Heart left ventricle (tissue), 16 donors: ENCODE measurements around the gene RSKR. TPM values are rescaled to one million over a fixed set of nuclear protein-coding genes. Genes with fewer than 3 reads are reported as not detected.
"Not testable (repeated sequence)": the region's sequence is repeated elsewhere in the genome, so short reads cannot be mapped to it uniquely, and the experiment has no call there.

Experiments used
- ATAC-seq, 4 donors: fragments of 200-7000 bp; cut with Tn5 transposase; one replicate each; pipeline ENCODE4 v1.9.1; 2020 to 2022; ENCODE audit warnings: moderate library complexity in 4 of 4, mild to moderate bottlenecking in 3 of 4, moderate number of reproducible peaks in 1 of 4
- DNase-seq, 5 donors: peaks; one replicate each; pipeline ENCODE4 v3.0.0-alpha.2; 2020
- H3K27ac ChIP-seq, 12 donors: fragments of 200-600 bp; sonication (generic) in 4 of 12; one replicate each; pipeline versions ENCODE4 v1.5.0 to v1.8.0; 2016 to 2022; ENCODE audit warnings: mild to moderate bottlenecking in 2 of 12
- H3K27me3 ChIP-seq, 9 donors: fragments of 200-600 bp; sonication (generic) in 2 of 9; one replicate each; pipeline versions ENCODE4 v1.5.1 to v1.8.0; 2016 to 2022; ENCODE audit warnings: mild to moderate bottlenecking in 3 of 9
- H3K36me3 ChIP-seq, 9 donors: fragments of 200-600 bp; sonication (generic) in 2 of 9; one replicate each; pipeline versions ENCODE4 v1.5.0 to v1.8.0; 2018 to 2022; ENCODE audit warnings: mild to moderate bottlenecking in 2 of 9
- H3K4me1 ChIP-seq, 12 donors: fragments of 200-600 bp; sonication (generic) in 4 of 12; one replicate each; pipeline versions ENCODE4 v1.5.0 to v1.8.0; 2016 to 2022; ENCODE audit warnings: mild to moderate bottlenecking in 3 of 12
- H3K4me3 ChIP-seq, 12 donors: fragments of 200-600 bp; sonication (generic) in 4 of 12; one replicate each; pipeline versions ENCODE4 v1.5.0 to v1.8.0; 2017 to 2022; ENCODE audit warnings: mild to moderate bottlenecking in 9 of 12, moderate library complexity in 4 of 12
- H3K9me3 ChIP-seq, 12 donors: fragments of 200-600 bp; sonication (generic) in 4 of 12; one replicate each; pipeline versions ENCODE4 v1.5.0 to v1.8.0; 2016 to 2022; ENCODE audit warnings: mild to moderate bottlenecking in 1 of 12
- POLR2A ChIP-seq, 2 donors: fragments of 450-650 bp; IDR thresholded peaks; one replicate each; pipeline ENCODE4 v1.6.1; 2017; ENCODE audit warnings: antibody characterized with exemption in 2 of 2, mild to moderate bottlenecking in 2 of 2, moderate library complexity in 2 of 2
- WGBS, 4 donors: extraction: QIAGEN DNeasy Blood & Tissue Kit in 2 of 4; methylation state at CpG; one replicate each; pipeline versions ENCODE4 v1.1.5 to v1.1.7; 2013 to 2018; 5-methylcytosine and 5-hydroxymethylcytosine counted together
- intact Hi-C, 10 donors: fragments of 100-400 bp; cut with DNase I; formaldehyde crosslinking; loops; one replicate each; pipeline versions ENCODE4 v1.11.1 to v1.14.2; 2022
- polyA plus RNA-seq, 2 donors: library from polyadenylated mRNA; stranded (reverse); fragments of 200-250 nt; gene quantifications; one replicate each; pipeline ENCODE4 v1.2.3, GENCODE V29; 2013
- total RNA-seq, 9 donors: library from RNA; depleted of rRNA in 2 of 9; stranded (reverse); fragments of >200 nt in 2 of 9; fragmentation: NEBNext Ultra II Directional in 3 of 9; extraction: Animal tissue kit (Norgen Biotek cat#: 25700) in 3 of 9; gene quantifications; one replicate each; pipeline versions ENCODE4 v1.1.0 to v1.2.4, GENCODE V29; 2016 to 2023
- TF ChIP-seq, protein P1 (sequence below), 12 donors: fragments of 200-600 bp; sonication (generic) in 4 of 12; IDR thresholded peaks; one replicate each; pipeline versions ENCODE4 v1.5.0 to v1.8.0; 2018 to 2022; ENCODE audit warnings: antibody characterized with exemption in 12 of 12, mild to moderate bottlenecking in 5 of 12
- donor health status: ischemic (EF 13 %, LVEDD 7.1; RV severe dilation, severe dysfunction).
- donor health status: healthy with polysubstance abuse.
- donor health status: DM: no; HTN: yes; CAD: no.
- donor health status: DM: no; HTN: no; CAD: no.
- donor health status: ischemic (EF 25% LVEDD 6.9; RV normal size, moderate dysfunction).
- donor health status: ischemic (EF 25% LVEDD 5.7; RV mildly dilated, moderate dysfunction).
- donor health status: healthy.
- donor health status: DM: yes; HTN: yes; CAD: no.
- donor health status: ischemic (EF 35%, LVEDD 5.7; RV mildly dilated, moderate dysfunction).
- donor health status: nonischemic (EF 11% LVEDD 7.7; RV severe dilation, severe dysfunction).
- donor health status: DM: yes; HTN: yes; CAD: no.
- donor health status: PGD.
- donor health status: ischemic (EF 29% LVEDD 5.4; RV normal size, mild dysfunction).
- donor health status: nonischemic (EF 23%, LVEDD 6.1; RV moderate dilation, normal function).

Gene RSKR
- total and polyA plus RNA-seq, 11 donors, result 2.8 to 8.3 (median 4.2) TPM

DNA sequence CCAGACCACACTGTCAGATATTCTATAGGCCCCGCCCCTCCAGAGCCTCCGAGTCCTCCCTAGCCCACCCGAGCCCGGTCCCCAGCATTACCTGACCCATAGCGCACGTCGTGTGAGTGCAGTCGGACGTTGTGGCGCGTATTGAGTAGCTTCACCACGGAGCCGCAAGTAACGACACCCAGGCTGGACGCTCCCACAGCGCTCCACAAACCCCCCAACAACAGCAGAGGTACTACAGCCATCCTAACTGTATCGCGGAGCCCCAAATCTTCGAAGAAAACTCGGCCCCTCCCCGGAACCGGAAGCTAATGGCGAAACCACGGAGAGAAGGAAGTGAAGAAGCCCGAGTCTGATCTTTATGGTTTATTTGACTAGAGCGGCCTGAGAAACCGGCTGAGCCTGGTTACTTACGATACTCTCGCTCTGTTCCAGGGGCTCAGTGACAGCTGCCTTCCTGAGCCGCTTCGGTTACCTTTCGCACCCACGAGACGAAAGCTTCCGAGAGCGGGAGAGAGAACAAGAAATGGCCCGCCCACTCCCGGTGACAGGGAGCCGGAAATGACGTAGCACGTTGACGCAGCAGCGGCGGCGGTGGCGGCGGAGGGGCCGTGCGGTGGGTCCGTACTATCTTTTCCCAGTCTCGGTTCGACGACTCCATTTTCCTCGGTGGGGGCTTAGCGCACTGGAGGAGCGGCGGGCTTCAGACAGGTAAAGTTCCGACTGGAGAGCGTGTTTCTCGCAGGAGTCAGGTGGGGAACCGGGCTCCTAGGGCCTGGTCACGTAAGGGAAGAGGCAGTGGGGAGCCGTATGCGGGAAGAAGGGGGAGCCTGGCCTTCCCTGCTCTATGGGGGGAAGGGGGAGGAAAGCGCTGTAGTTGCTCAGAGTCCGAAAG lies 47.9 kb upstream of the RSKR start, which contains the start of the genes SDF2 and SUPT6H:
TSS of gene SDF2 (minus strand) at position 272 of the 892 bp plus-strand sequence. CDS start at position 242, 30 bp downstream.
TSS of gene SUPT6H (plus strand) at position 571 of the 892 bp plus-strand sequence. CDS start 11,197 bp downstream, outside the sequence.
- intact Hi-C loops, result loop anchor here in 2 of 10 donors (5.0 to 10.0 kb wide), 2 partner anchors 50 to 53 kb away; partner anchors contain the start of genes PROCA1 (in 2 of the 2), RAB34 (in 1 of the 2) and RPL23A (in 1 of the 2)
- Histone ChIP-seq H3K27ac (peak within 1 kb of the TSS; percentile 84 to 99 (median 96)), H3K36me3 (peaks cover 0 to 48% (median 36%) of the 10 kb centered on the region in 9 donors), H3K27me3 (no peaks in the 10 kb centered on the region), H3K4me1 (peaks cover 0 to 49% (median 29%) of the 10 kb centered on the region in 12 donors), H3K9me3 (no peaks in the 10 kb centered on the region), H3K4me3 (peak within 1 kb of the TSS; percentile 55 to 97 (median 86))
- TF ChIP-seq, protein P1, sequence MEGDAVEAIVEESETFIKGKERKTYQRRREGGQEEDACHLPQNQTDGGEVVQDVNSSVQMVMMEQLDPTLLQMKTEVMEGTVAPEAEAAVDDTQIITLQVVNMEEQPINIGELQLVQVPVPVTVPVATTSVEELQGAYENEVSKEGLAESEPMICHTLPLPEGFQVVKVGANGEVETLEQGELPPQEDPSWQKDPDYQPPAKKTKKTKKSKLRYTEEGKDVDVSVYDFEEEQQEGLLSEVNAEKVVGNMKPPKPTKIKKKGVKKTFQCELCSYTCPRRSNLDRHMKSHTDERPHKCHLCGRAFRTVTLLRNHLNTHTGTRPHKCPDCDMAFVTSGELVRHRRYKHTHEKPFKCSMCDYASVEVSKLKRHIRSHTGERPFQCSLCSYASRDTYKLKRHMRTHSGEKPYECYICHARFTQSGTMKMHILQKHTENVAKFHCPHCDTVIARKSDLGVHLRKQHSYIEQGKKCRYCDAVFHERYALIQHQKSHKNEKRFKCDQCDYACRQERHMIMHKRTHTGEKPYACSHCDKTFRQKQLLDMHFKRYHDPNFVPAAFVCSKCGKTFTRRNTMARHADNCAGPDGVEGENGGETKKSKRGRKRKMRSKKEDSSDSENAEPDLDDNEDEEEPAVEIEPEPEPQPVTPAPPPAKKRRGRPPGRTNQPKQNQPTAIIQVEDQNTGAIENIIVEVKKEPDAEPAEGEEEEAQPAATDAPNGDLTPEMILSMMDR (IDR thresholded peaks at IDR 0.05), result no peak
- peak in 1 of 2 donors; percentile 80 for TF ChIP-seq POLR2A (IDR thresholded peaks at IDR 0.05)
- DNase-seq, result peak; percentile 91 to 94 (median 93)
- 0 to 1% (median 0%) methylated on average over 39 to 66 of the region's 66 CpGs for WGBS, 4 donors
- ATAC-seq, result peak; percentile 90 to 97 (median 96)

GRCh38 chr17:28659497-28659881 lies 45.5 kb upstream of the RSKR start:
- H3K9me3 ChIP-seq, H3K4me3 ChIP-seq, intact Hi-C loops, H3K27ac ChIP-seq, H3K27me3 ChIP-seq, ATAC-seq, DNase-seq: not testable (repeated sequence)
- Histone ChIP-seq H3K36me3 (peaks cover 0 to 45% (median 37%) of the 10 kb centered on the region in 9 donors), H3K4me1 (peaks cover 0 to 35% (median 26%) of the 10 kb centered on the region in 12 donors)
- 96 to 98% (median 97%) methylated on average over 15 to 23 of the region's 23 CpGs for WGBS, 4 donors

- 96 to 97% (median 97%) methylated on average over 6 to 46 of the region's 46 CpGs for WGBS, 4 donors
- H3K9me3 ChIP-seq, DNase-seq, intact Hi-C loops, H3K4me3 ChIP-seq, H3K27ac ChIP-seq, H3K27me3 ChIP-seq, ATAC-seq: not testable (repeated sequence)
- H3K4me1 ChIP-seq, result peaks cover 0 to 29% (median 23%) of the 10 kb centered on the region in 12 donors
- H3K36me3 ChIP-seq, result peaks cover 0 to 48% (median 41%) of the 10 kb centered on the region in 9 donors
Measured at GRCh38 chr17:28658766-28659496, 44.9 kb upstream of the RSKR start.

DNA sequence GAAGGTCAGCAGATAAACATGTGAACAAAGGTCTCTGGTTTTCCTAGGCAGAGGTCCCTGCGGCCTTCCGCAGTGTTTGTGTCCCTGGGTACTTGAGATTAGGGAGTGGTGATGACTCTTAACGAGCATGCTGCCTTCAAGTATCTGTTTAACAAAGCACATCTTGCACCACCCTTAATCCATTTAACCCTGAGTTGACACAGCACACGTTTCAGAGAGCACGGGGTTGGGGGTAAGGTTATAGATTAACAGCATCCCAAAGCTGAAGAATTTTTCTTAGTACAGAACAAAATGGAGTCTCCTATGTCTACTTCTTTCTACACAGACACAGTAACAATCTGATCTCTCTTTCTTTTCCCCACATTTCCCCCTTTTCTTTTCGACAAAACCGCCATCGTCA lies 44.4 kb upstream of the RSKR start:
- DNase-seq, H3K4me3 ChIP-seq, ATAC-seq, H3K27ac ChIP-seq, intact Hi-C loops, H3K27me3 ChIP-seq, H3K9me3 ChIP-seq: not testable (repeated sequence)
- H3K36me3 ChIP-seq, result peaks cover 0 to 54% (median 46%) of the 10 kb centered on the region in 9 donors
- H3K4me1 ChIP-seq, result peaks cover 0 to 23% (median 18%) of the 10 kb centered on the region in 12 donors
- 77 to 94% (median 84%) methylated on average over 5 to 8 of the region's 8 CpGs for WGBS, 4 donors

GRCh38 chr17:28657756-28658155 lies 43.8 kb upstream of the RSKR start:
- no peaks in the 10 kb centered on the region for H3K27me3 ChIP-seq
- H3K36me3 ChIP-seq, result peaks cover 0 to 60% (median 51%) of the 10 kb centered on the region in 9 donors
- H3K4me3 ChIP-seq, result no peak overlapping the region
- WGBS, 4 donors, result 92 to 94% (median 93%) methylated on average over 5 of the region's 5 CpGs
- no peaks in the 10 kb centered on the region for H3K9me3 ChIP-seq
- H3K27ac ChIP-seq, result no peak overlapping the region
- DNase-seq, result no peak
- no peak for ATAC-seq
- no peak for TF ChIP-seq POLR2A (IDR thresholded peaks at IDR 0.05)
- TF ChIP-seq, protein P1 (IDR thresholded peaks at IDR 0.05), result no peak
- intact Hi-C loops, result no loop called here
- H3K4me1 ChIP-seq, result peaks cover 0 to 18% (median 13%) of the 10 kb centered on the region in 12 donors
